ENCODE results near the gene RPL36. TPM values are rescaled to one million over a fixed set of nuclear protein-coding genes. Genes with fewer than 3 reads are reported as not detected.

The RPL36 gene
- total and polyA plus RNA-seq, 4 donors = 47.2 to 556 (median 321) TPM

DNA sequence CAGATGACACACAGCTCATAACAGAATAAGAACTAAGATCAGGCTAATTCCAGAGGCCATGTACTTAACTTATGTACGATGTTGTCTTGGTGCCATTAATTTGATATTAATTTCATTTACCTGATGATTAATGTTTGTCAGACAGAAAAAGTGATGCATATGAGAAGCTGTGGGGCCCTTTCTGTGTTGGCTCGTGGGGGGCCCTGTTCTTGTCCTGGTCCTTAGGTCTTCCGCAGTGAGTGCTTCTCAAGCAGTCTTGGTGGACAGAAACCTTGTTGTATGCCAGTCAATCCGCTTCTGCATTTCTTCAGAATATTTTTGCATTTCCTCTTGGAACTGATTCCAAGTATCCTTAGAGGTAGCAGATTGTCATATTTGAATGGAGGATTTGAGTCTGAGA, 47.0 kb upstream of the RPL36 start:
- Histone ChIP-seq H3K36me3 (ENCODE audit: control insufficient read depth in 4 of 4, insufficient read depth in 3 of 4, low read depth in 1 of 4, low read length in 3 of 4) (peaks cover 9 to 34% (median 31%) of the 10 kb centered on the region in 4 donors), H3K9ac (ENCODE audit: low read depth in 1 of 2, low read length in 2 of 2) (no peak overlapping the region), H3K4me1 (ENCODE audit: control insufficient read depth in 4 of 4, insufficient read depth in 4 of 4, low read length in 3 of 4) (peaks cover 9 to 40% (median 29%) of the 10 kb centered on the region in 4 donors), H3K9me3 (ENCODE audit: control insufficient read depth in 4 of 4, low read length in 3 of 4) (no peaks in the 10 kb centered on the region), H3K27me3 (ENCODE audit: control insufficient read depth in 4 of 4, insufficient read depth in 4 of 4, low read length in 3 of 4) (no peaks in the 10 kb centered on the region), H3K27ac (ENCODE audit: low read depth in 1 of 2, low read length in 2 of 2) (no peak overlapping the region), H3K4me3 (ENCODE audit: low read depth in 1 of 3, low read length in 3 of 3) (no peak overlapping the region)
- DNase-seq (ENCODE audit: low spot score) = no peak
- TF ChIP-seq RXRA (IDR thresholded peaks at IDR 0.05) (no peak), HNF4G (IDR thresholded peaks at IDR 0.05) (no peak), YY1 (IDR thresholded peaks at IDR 0.05) (no peak), TAF1 (conservative IDR thresholded peaks at IDR 0.05) (no peak), GABPA (IDR thresholded peaks at IDR 0.05 in 1 of 2, conservative IDR thresholded peaks at IDR 0.05 in 1 of 2) (no peak), FOXA1 (IDR thresholded peaks at IDR 0.05) (no peak), EGR1 (IDR thresholded peaks at IDR 0.05; ENCODE audit: low read depth in 2 of 2) (no peak), HNF4A (conservative IDR thresholded peaks at IDR 0.05) (no peak), NR2F2 (IDR thresholded peaks at IDR 0.05) (no peak)
- TF ChIP-seq, protein P1, sequence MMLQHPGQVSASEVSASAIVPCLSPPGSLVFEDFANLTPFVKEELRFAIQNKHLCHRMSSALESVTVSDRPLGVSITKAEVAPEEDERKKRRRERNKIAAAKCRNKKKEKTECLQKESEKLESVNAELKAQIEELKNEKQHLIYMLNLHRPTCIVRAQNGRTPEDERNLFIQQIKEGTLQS (IDR thresholded peaks at IDR 0.05) = no peak
- TF ChIP-seq, protein P2, sequence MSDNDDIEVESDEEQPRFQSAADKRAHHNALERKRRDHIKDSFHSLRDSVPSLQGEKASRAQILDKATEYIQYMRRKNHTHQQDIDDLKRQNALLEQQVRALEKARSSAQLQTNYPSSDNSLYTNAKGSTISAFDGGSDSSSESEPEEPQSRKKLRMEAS (IDR thresholded peaks at IDR 0.05) = no peak
- TF ChIP-seq, protein P3, sequence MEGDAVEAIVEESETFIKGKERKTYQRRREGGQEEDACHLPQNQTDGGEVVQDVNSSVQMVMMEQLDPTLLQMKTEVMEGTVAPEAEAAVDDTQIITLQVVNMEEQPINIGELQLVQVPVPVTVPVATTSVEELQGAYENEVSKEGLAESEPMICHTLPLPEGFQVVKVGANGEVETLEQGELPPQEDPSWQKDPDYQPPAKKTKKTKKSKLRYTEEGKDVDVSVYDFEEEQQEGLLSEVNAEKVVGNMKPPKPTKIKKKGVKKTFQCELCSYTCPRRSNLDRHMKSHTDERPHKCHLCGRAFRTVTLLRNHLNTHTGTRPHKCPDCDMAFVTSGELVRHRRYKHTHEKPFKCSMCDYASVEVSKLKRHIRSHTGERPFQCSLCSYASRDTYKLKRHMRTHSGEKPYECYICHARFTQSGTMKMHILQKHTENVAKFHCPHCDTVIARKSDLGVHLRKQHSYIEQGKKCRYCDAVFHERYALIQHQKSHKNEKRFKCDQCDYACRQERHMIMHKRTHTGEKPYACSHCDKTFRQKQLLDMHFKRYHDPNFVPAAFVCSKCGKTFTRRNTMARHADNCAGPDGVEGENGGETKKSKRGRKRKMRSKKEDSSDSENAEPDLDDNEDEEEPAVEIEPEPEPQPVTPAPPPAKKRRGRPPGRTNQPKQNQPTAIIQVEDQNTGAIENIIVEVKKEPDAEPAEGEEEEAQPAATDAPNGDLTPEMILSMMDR (IDR thresholded peaks at IDR 0.05; ENCODE audit: low read depth, low read length, missing input control) = no peak
- 93% methylated on average over 4 of the region's 4 CpGs for WGBS

DNA sequence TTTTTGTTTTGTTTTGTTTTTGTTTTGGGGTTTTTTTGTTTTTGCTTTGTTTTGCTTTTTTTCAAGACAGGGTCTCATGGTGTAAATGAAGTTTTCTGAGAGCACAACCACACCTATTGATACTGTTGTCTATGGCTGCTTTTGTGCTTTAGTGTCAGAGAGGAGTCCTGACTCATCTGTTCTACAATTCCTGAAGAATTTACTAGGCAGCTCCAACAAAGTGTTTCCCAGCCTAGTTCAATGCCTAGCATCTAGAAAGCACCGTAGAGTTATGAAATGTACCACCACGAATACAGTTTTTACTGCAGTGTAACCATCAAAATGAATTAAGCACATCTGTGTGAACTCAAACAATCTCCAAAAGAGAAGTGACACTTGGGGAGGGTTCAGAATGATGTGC, 46.1 kb upstream of the RPL36 start:
- H3K27me3 ChIP-seq (ENCODE audit: control insufficient read depth in 4 of 4, insufficient read depth in 4 of 4, low read length in 3 of 4) = no peaks in the 10 kb centered on the region
- H3K4me3 ChIP-seq (ENCODE audit: low read depth in 1 of 3, low read length in 3 of 3) = no peak overlapping the region
- peaks cover 9 to 43% (median 33%) of the 10 kb centered on the region in 4 donors for H3K4me1 ChIP-seq (ENCODE audit: control insufficient read depth in 4 of 4, insufficient read depth in 4 of 4, low read length in 3 of 4)
- no peaks in the 10 kb centered on the region for H3K9me3 ChIP-seq (ENCODE audit: control insufficient read depth in 4 of 4, low read length in 3 of 4)
- peaks cover 9 to 34% (median 31%) of the 10 kb centered on the region in 4 donors for H3K36me3 ChIP-seq (ENCODE audit: control insufficient read depth in 4 of 4, insufficient read depth in 3 of 4, low read depth in 1 of 4, low read length in 3 of 4)
- 93% methylated on average over 2 of the region's 2 CpGs for WGBS
- DNase-seq (ENCODE audit: low spot score) = no peak
- H3K27ac ChIP-seq (ENCODE audit: low read depth in 1 of 2, low read length in 2 of 2) = no peak overlapping the region
- TF ChIP-seq EGR1 (IDR thresholded peaks at IDR 0.05; ENCODE audit: low read depth in 2 of 2) (no peak), FOXA2 (IDR thresholded peaks at IDR 0.05) (no peak), FOXA1 (IDR thresholded peaks at IDR 0.05) (no peak), SP1 (IDR thresholded peaks at IDR 0.05) (no peak), JUND (IDR thresholded peaks at IDR 0.05) (no peak), HNF4A (conservative IDR thresholded peaks at IDR 0.05) (no peak), TAF1 (conservative IDR thresholded peaks at IDR 0.05) (no peak)
- TF ChIP-seq, protein P4, sequence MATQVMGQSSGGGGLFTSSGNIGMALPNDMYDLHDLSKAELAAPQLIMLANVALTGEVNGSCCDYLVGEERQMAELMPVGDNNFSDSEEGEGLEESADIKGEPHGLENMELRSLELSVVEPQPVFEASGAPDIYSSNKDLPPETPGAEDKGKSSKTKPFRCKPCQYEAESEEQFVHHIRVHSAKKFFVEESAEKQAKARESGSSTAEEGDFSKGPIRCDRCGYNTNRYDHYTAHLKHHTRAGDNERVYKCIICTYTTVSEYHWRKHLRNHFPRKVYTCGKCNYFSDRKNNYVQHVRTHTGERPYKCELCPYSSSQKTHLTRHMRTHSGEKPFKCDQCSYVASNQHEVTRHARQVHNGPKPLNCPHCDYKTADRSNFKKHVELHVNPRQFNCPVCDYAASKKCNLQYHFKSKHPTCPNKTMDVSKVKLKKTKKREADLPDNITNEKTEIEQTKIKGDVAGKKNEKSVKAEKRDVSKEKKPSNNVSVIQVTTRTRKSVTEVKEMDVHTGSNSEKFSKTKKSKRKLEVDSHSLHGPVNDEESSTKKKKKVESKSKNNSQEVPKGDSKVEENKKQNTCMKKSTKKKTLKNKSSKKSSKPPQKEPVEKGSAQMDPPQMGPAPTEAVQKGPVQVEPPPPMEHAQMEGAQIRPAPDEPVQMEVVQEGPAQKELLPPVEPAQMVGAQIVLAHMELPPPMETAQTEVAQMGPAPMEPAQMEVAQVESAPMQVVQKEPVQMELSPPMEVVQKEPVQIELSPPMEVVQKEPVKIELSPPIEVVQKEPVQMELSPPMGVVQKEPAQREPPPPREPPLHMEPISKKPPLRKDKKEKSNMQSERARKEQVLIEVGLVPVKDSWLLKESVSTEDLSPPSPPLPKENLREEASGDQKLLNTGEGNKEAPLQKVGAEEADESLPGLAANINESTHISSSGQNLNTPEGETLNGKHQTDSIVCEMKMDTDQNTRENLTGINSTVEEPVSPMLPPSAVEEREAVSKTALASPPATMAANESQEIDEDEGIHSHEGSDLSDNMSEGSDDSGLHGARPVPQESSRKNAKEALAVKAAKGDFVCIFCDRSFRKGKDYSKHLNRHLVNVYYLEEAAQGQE (IDR thresholded peaks at IDR 0.05) = no peak
- TF ChIP-seq, protein P5, sequence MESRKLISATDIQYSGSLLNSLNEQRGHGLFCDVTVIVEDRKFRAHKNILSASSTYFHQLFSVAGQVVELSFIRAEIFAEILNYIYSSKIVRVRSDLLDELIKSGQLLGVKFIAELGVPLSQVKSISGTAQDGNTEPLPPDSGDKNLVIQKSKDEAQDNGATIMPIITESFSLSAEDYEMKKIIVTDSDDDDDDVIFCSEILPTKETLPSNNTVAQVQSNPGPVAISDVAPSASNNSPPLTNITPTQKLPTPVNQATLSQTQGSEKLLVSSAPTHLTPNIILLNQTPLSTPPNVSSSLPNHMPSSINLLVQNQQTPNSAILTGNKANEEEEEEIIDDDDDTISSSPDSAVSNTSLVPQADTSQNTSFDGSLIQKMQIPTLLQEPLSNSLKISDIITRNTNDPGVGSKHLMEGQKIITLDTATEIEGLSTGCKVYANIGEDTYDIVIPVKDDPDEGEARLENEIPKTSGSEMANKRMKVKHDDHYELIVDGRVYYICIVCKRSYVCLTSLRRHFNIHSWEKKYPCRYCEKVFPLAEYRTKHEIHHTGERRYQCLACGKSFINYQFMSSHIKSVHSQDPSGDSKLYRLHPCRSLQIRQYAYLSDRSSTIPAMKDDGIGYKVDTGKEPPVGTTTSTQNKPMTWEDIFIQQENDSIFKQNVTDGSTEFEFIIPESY (IDR thresholded peaks at IDR 0.05) = no peak
- TF ChIP-seq, protein P3 (IDR thresholded peaks at IDR 0.05; ENCODE audit: low read depth, low read length, missing input control) = no peak
- TF ChIP-seq, protein P2 (IDR thresholded peaks at IDR 0.05) = no peak
- TF ChIP-seq, protein P1 (IDR thresholded peaks at IDR 0.05) = no peak
- no peak overlapping the region for H3K9ac ChIP-seq (ENCODE audit: low read depth in 1 of 2, low read length in 2 of 2)
